Gastrocnemius medialis (tissue), 4 donors: ENCODE measurements around the gene MED28. TPM values are rescaled to one million over a fixed set of nuclear protein-coding genes. Genes with fewer than 3 reads are reported as not detected.

Source experiments
- ATAC-seq, 2 donors: fragments of 150-250 bp; one replicate each; pipeline ENCODE4 v1.9.1; 2016
- DNase-seq, 2 donors: peaks; one replicate each; pipeline ENCODE4 v3.0.0-alpha.2; 2019
- H3K27ac ChIP-seq, 4 donors: fragments of 200-600 bp; sonication (generic); 1 replicate in 1 of 4; 2 replicates in 3 of 4; pipeline ENCODE4 v1.5.1; 2016 to 2018; ENCODE audit warnings: mild to moderate bottlenecking in 2 of 4, moderate library complexity in 1 of 4
- H3K27me3 ChIP-seq, 3 donors: fragments of 200-600 bp; sonication (generic) in 2 of 3; 1 replicate in 1 of 3; 2 replicates in 2 of 3; pipeline versions ENCODE4 v1.5.1 to v1.6.0; 2016 to 2019; ENCODE audit warnings: mild to moderate bottlenecking in 1 of 3, moderate library complexity in 1 of 3
- H3K36me3 ChIP-seq, 2 donors: fragments of 200-600 bp; sonication (generic) in 1 of 2; one replicate each; pipeline ENCODE4 v1.5.1; 2017 to 2018
- H3K4me1 ChIP-seq, 2 donors: fragments of 200-600 bp; sonication (generic) in 1 of 2; one replicate each; pipeline ENCODE4 v1.5.1; 2016 to 2017; ENCODE audit warnings: mild to moderate bottlenecking in 2 of 2
- H3K4me3 ChIP-seq, 4 donors: fragments of 200-600 bp; sonication (generic) in 3 of 4; 1 replicate in 1 of 4; 2 replicates in 3 of 4; pipeline ENCODE4 v1.5.1; 2016 to 2019; ENCODE audit warnings: mild to moderate bottlenecking in 2 of 4
- H3K9me3 ChIP-seq, 3 donors: fragments of 200-600 bp; sonication (generic) in 2 of 3; 1 replicate in 1 of 3; 2 replicates in 2 of 3; pipeline ENCODE4 v1.5.1; 2016 to 2019
- CTCF ChIP-seq, 5 experiments: fragments of 450-650 bp in 3 of 5; fragments of 200-600 bp in 2 of 5; sonication (generic) in 2 of 5; IDR thresholded peaks in 4 of 5; conservative IDR thresholded peaks in 1 of 5; 1 replicate in 4 of 5; 2 replicates in 1 of 5; pipeline ENCODE4 v1.5.1; 2016 to 2019; ENCODE audit warnings: antibody characterized with exemption in 5 of 5, mild to moderate bottlenecking in 3 of 5, moderate library complexity in 3 of 5
- POLR2A ChIP-seq, 2 donors: fragments of 450-650 bp; IDR thresholded peaks; one replicate each; pipeline ENCODE4 v1.6.1; 2017; ENCODE audit warnings: antibody characterized with exemption in 2 of 2, mild to moderate bottlenecking in 2 of 2, moderate library complexity in 2 of 2
- in situ Hi-C, 4 donors: fragments of 200-750 bp; cut with MboI; loops; one replicate each; pipeline versions ENCODE4 v1.15.0 to v1.8.0; 2017; ENCODE audit warnings: low sequenced_read_pairs in 4 of 4
- intact Hi-C: fragments of 100-400 bp; cut with DNase I; formaldehyde crosslinking; loops from one replicate; pipeline ENCODE4 v1.15.1; 2023; ENCODE audit warnings: low total_unique reads
- total RNA-seq, 4 donors: library from RNA; depleted of rRNA; stranded (reverse); fragments of >200 nt; gene quantifications; one replicate each; pipeline versions ENCODE4 v1.1.0 to v1.2.3, GENCODE V29; 2016

The MED28 gene
- total RNA-seq, 4 donors from 2014 or later: 4.5 to 20.0 (median 17.5) TPM

- H3K4me1 ChIP-seq: peaks cover 16 to 28% of the 10 kb centered on the region in 2 donors
- peak; percentile 94 to 97 for DNase-seq
- peak; percentile 90 to 93 for ATAC-seq
- intact Hi-C loops (loop anchor here (1.0 to 2.0 kb wide), 4 partner anchors 37 to 444 kb away; partner anchors contain the start of genes DCAF16, LCORL, MED28 and NCAPG), in situ Hi-C loops (loop anchor here in 2 of 4 donors (10.0 to 25.0 kb wide), 2 partner anchors 228 to 435 kb away; partner anchors contain the start of gene LCORL (in 2 of the 2))
- no peaks in the 10 kb centered on the region for H3K27me3 ChIP-seq
- H3K9me3 ChIP-seq: no peaks in the 10 kb centered on the region
- H3K36me3 ChIP-seq: peaks cover 0 to 16% of the 10 kb centered on the region in 2 donors
- TF ChIP-seq CTCF (IDR thresholded peaks at IDR 0.05 in 4 of 5, conservative IDR thresholded peaks at IDR 0.05 in 1 of 5) (no peak), POLR2A (IDR thresholded peaks at IDR 0.05) (peak; percentile 80 to 90)
- peak within 1 kb of the TSS; percentile 81 to 93 (median 87) for H3K4me3 ChIP-seq
- peak within 1 kb of the TSS; percentile 86 to 95 (median 90) for H3K27ac ChIP-seq
These were observed 37.3 kb upstream of the MED28 start, which contains the start of gene LAP3 for GRCh38 chr4:17576932-17577664. Gene LAP3, plus strand, starts transcription at chr4:17577198. Its CDS starts 268 bp downstream, at chr4:17577466.

GRCh38 chr4:17577665-17578481 lies 36.6 kb upstream of the MED28 start:
- Histone ChIP-seq H3K27me3 (no peaks in the 10 kb centered on the region), H3K9me3 (no peaks in the 10 kb centered on the region), H3K4me3 (peak overlapping the region; percentile 81 to 93 (median 87)), H3K36me3 (peaks cover 0 to 24% of the 10 kb centered on the region in 2 donors), H3K27ac (peak overlapping the region; percentile 86 to 95 (median 90)), H3K4me1 (peaks cover 16 to 31% of the 10 kb centered on the region in 2 donors)
- in situ Hi-C loops (loop anchor here in 2 of 4 donors (10.0 to 25.0 kb wide), 2 partner anchors 227 to 434 kb away; partner anchors contain the start of gene LCORL (in 2 of the 2)), intact Hi-C loops (loop anchor here (1.0 to 2.0 kb wide), 5 partner anchors 36 to 443 kb away; partner anchors contain the start of genes DCAF16, LCORL, MED28 and NCAPG)
- DNase-seq: peak; percentile 14 to 30
- peak; percentile 35 to 46 for ATAC-seq
- TF ChIP-seq CTCF (IDR thresholded peaks at IDR 0.05 in 4 of 5, conservative IDR thresholded peaks at IDR 0.05 in 1 of 5) (peak in 1 of 5 experiments; percentile 12), POLR2A (IDR thresholded peaks at IDR 0.05) (no peak)

GRCh38 chr4:17578482-17578891 lies 36.0 kb upstream of the MED28 start:
- TF ChIP-seq POLR2A (IDR thresholded peaks at IDR 0.05) (no peak), CTCF (IDR thresholded peaks at IDR 0.05 in 4 of 5, conservative IDR thresholded peaks at IDR 0.05 in 1 of 5) (no peak)
- intact Hi-C loops (loop anchor here (2.0 kb wide), 1 partner anchor 58 kb away; no protein-coding TSS in a partner anchor), in situ Hi-C loops (loop anchor here in 2 of 4 donors (10.0 to 25.0 kb wide), 2 partner anchors 226 to 434 kb away; partner anchors contain the start of gene LCORL (in 2 of the 2))
- H3K27ac ChIP-seq: peak overlapping the region; percentile 86 to 95 (median 90)
- peak overlapping the region; percentile 81 to 93 (median 87) for H3K4me3 ChIP-seq
- H3K4me1 ChIP-seq: peaks cover 16 to 37% of the 10 kb centered on the region in 2 donors
- H3K27me3 ChIP-seq: no peaks in the 10 kb centered on the region
- ATAC-seq (no peak), DNase-seq (no peak)
- H3K36me3 ChIP-seq: peaks cover 0 to 30% of the 10 kb centered on the region in 2 donors
- no peaks in the 10 kb centered on the region for H3K9me3 ChIP-seq

- Histone ChIP-seq H3K36me3 (peaks cover 0 to 54% of the 10 kb centered on the region in 2 donors), H3K4me3 (peak overlapping the region in 2 of 4 donors; percentile 0 to 35), H3K27me3 (no peaks in the 10 kb centered on the region), H3K4me1 (peaks cover 16 to 41% of the 10 kb centered on the region in 2 donors), H3K9me3 (no peaks in the 10 kb centered on the region), H3K27ac (peak overlapping the region in 3 of 4 donors; percentile 56 to 95 (median 86))
- ATAC-seq (no peak), DNase-seq (no peak)
- intact Hi-C loops (no loop called here), in situ Hi-C loops (loop anchor here in 2 of 4 donors (25.0 kb wide), 1 partner anchor 431 kb away; the partner anchor contains the start of gene LCORL (in 2 of the 2))
- TF ChIP-seq CTCF (IDR thresholded peaks at IDR 0.05 in 4 of 5, conservative IDR thresholded peaks at IDR 0.05 in 1 of 5) (no peak), POLR2A (IDR thresholded peaks at IDR 0.05) (no peak)
These were observed 33.5 kb upstream of the MED28 start for GRCh38 chr4:17580969-17581368.
